ENCODE measurements around the gene LMOD2. TPM values are rescaled to one million over a fixed set of nuclear protein-coding genes. Genes with fewer than 3 reads are reported as not detected.
A peak's percentile ranks its signal among the peaks of the same experiment; 100 is the strongest.

Gene LMOD2
- total RNA-seq, 2 donors from 2014 or later = not detected

GRCh38 chr7:123687727-123688126 lies 32.1 kb downstream of the LMOD2 start:
- no peaks in the 10 kb centered on the region for H3K27me3 Mint-ChIP-seq (ENCODE audit: low read depth)
- no peak for ATAC-seq (replicated peaks in 1 of 2)
- no peak for DNase-seq
- no peak overlapping the region for H3K4me3 Mint-ChIP-seq
- peaks cover 1 to 7% of the 10 kb centered on the region in 2 donors for H3K36me3 Mint-ChIP-seq (ENCODE audit: insufficient read depth in 2 of 2)
- H3K4me1 Mint-ChIP-seq (ENCODE audit: low read depth) = no peaks in the 10 kb centered on the region
- H3K27ac Mint-ChIP-seq = no peak overlapping the region
- no peaks in the 10 kb centered on the region for H3K9me3 Mint-ChIP-seq

- ATAC-seq (replicated peaks in 1 of 2) (no peak), DNase-seq (no peak)
- H3K4me3 Mint-ChIP-seq = no peak overlapping the region
- no peak overlapping the region for H3K27ac Mint-ChIP-seq
- H3K9me3 Mint-ChIP-seq = no peaks in the 10 kb centered on the region
- H3K27me3 Mint-ChIP-seq (ENCODE audit: low read depth) = no peaks in the 10 kb centered on the region
- no peaks in the 10 kb centered on the region for H3K4me1 Mint-ChIP-seq (ENCODE audit: low read depth)
- H3K36me3 Mint-ChIP-seq (ENCODE audit: insufficient read depth in 2 of 2) = peaks cover 3 to 7% of the 10 kb centered on the region in 2 donors
These were observed 33.6 kb downstream of the LMOD2 start for GRCh38 chr7:123689250-123689649.

GRCh38 chr7:123690550-123690949 lies 34.9 kb downstream of the LMOD2 start:
- Mint-ChIP-seq H3K27ac (no peak overlapping the region), H3K4me3 (no peak overlapping the region), H3K4me1 (ENCODE audit: low read depth) (no peaks in the 10 kb centered on the region), H3K36me3 (ENCODE audit: insufficient read depth in 2 of 2) (peaks cover 3 to 10% of the 10 kb centered on the region in 2 donors), H3K27me3 (ENCODE audit: low read depth) (no peaks in the 10 kb centered on the region), H3K9me3 (no peaks in the 10 kb centered on the region)
- DNase-seq (no peak), ATAC-seq (replicated peaks in 1 of 2) (no peak)

- peaks cover 3 to 13% of the 10 kb centered on the region in 2 donors for H3K36me3 Mint-ChIP-seq (ENCODE audit: insufficient read depth in 2 of 2)
- no peaks in the 10 kb centered on the region for H3K9me3 Mint-ChIP-seq
- DNase-seq = no peak
- H3K4me3 Mint-ChIP-seq = no peak overlapping the region
- no peaks in the 10 kb centered on the region for H3K27me3 Mint-ChIP-seq (ENCODE audit: low read depth)
- ATAC-seq (replicated peaks in 1 of 2) = no peak
- H3K27ac Mint-ChIP-seq = no peak overlapping the region
- no peaks in the 10 kb centered on the region for H3K4me1 Mint-ChIP-seq (ENCODE audit: low read depth)
These were observed 36.8 kb downstream of the LMOD2 start for GRCh38 chr7:123692471-123692877.

GRCh38 chr7:123695944-123696677 lies 40.4 kb downstream of the LMOD2 start:
- Mint-ChIP-seq H3K27me3 (ENCODE audit: low read depth) (no peaks in the 10 kb centered on the region), H3K9me3 (no peaks in the 10 kb centered on the region), H3K4me1 (ENCODE audit: low read depth) (no peaks in the 10 kb centered on the region), H3K27ac (no peak overlapping the region), H3K36me3 (ENCODE audit: insufficient read depth in 2 of 2) (peaks cover 3 to 13% of the 10 kb centered on the region in 2 donors), H3K4me3 (no peak overlapping the region)
- DNase-seq (no peak), ATAC-seq (replicated peaks in 1 of 2) (no peak)

- Mint-ChIP-seq H3K9me3 (no peaks in the 10 kb centered on the region), H3K36me3 (ENCODE audit: insufficient read depth in 2 of 2) (peaks cover 0 to 12% of the 10 kb centered on the region in 2 donors), H3K27ac (peak overlapping the region; percentile 66), H3K4me1 (ENCODE audit: low read depth) (peaks cover under 1% of the 10 kb centered on the region), H3K4me3 (no peak overlapping the region), H3K27me3 (ENCODE audit: low read depth) (no peaks in the 10 kb centered on the region)
- DNase-seq (no peak), ATAC-seq (replicated peaks in 1 of 2) (no peak)
These were observed 49.7 kb downstream of the LMOD2 start for GRCh38 chr7:123705211-123705901.

- DNase-seq (no peak), ATAC-seq (replicated peaks in 1 of 2) (no peak)
- Mint-ChIP-seq H3K4me3 (no peak overlapping the region), H3K27me3 (ENCODE audit: low read depth) (no peaks in the 10 kb centered on the region), H3K9me3 (no peaks in the 10 kb centered on the region), H3K27ac (no peak overlapping the region), H3K4me1 (ENCODE audit: low read depth) (peaks cover 41% of the 10 kb centered on the region), H3K36me3 (ENCODE audit: insufficient read depth in 2 of 2) (peaks cover 0 to 12% of the 10 kb centered on the region in 2 donors)
These were observed 53.9 kb downstream of the LMOD2 start for GRCh38 chr7:123709525-123709924.

- DNase-seq (no peak), ATAC-seq (replicated peaks in 1 of 2) (peak in 1 of 2 donors; percentile 6)
- peak overlapping the region; percentile 98 for H3K27ac Mint-ChIP-seq
- peaks cover 46% of the 10 kb centered on the region for H3K4me1 Mint-ChIP-seq (ENCODE audit: low read depth)
- H3K9me3 Mint-ChIP-seq = no peaks in the 10 kb centered on the region
- no peaks in the 10 kb centered on the region for H3K27me3 Mint-ChIP-seq (ENCODE audit: low read depth)
- H3K4me3 Mint-ChIP-seq = peak overlapping the region in 1 of 2 donors; percentile 73
- peaks cover 0 to 12% of the 10 kb centered on the region in 2 donors for H3K36me3 Mint-ChIP-seq (ENCODE audit: insufficient read depth in 2 of 2)
These were observed 55.0 kb downstream of the LMOD2 start for GRCh38 chr7:123710683-123711082.

- no peaks in the 10 kb centered on the region for H3K9me3 Mint-ChIP-seq
- H3K36me3 Mint-ChIP-seq (ENCODE audit: insufficient read depth in 2 of 2) = peaks cover 0 to 8% of the 10 kb centered on the region in 2 donors
- peaks cover 46% of the 10 kb centered on the region for H3K4me1 Mint-ChIP-seq (ENCODE audit: low read depth)
- ATAC-seq (replicated peaks in 1 of 2) (peak; percentile 73 to 86), DNase-seq (peak in 1 of 2 donors; percentile 6)
- no peaks in the 10 kb centered on the region for H3K27me3 Mint-ChIP-seq (ENCODE audit: low read depth)
- peak overlapping the region; percentile 98 for H3K27ac Mint-ChIP-seq
- H3K4me3 Mint-ChIP-seq = peak overlapping the region; percentile 7 to 73
These were observed 56.2 kb downstream of the LMOD2 start for GRCh38 chr7:123711832-123712293.

GRCh38 chr7:123712619-123713018 lies 57.0 kb downstream of the LMOD2 start:
- Mint-ChIP-seq H3K27ac (peak overlapping the region; percentile 98), H3K4me3 (peak overlapping the region; percentile 18 to 21), H3K9me3 (no peaks in the 10 kb centered on the region), H3K36me3 (ENCODE audit: insufficient read depth in 2 of 2) (peaks cover 2 to 8% of the 10 kb centered on the region in 2 donors), H3K4me1 (ENCODE audit: low read depth) (peaks cover 46% of the 10 kb centered on the region), H3K27me3 (ENCODE audit: low read depth) (no peaks in the 10 kb centered on the region)
- DNase-seq = no peak
- ATAC-seq (replicated peaks in 1 of 2) = no peak

Other genes with a start within 250 kb of the LMOD2 start
- under 1 TPM in 1 of 2 donors, not detected in 1; 0.10 TPM for gene IQUB, start 121.3 kb upstream of the LMOD2 start, total RNA-seq
- gene NDUFA5, start 98.0 kb upstream of the LMOD2 start, total RNA-seq = 10 to 100 TPM; 48.4 to 57.5 TPM
- not detected for gene ASB15, start 54.0 kb upstream of the LMOD2 start, total RNA-seq
- gene WASL, start 93.1 kb downstream of the LMOD2 start, total RNA-seq = 1 to 10 TPM; 7.2 to 8.7 TPM
- gene HYAL4, start 189.3 kb downstream of the LMOD2 start, total RNA-seq = 1 to 10 TPM in 1 of 2 donors, under 1 TPM in 1; 0.48 to 1.8 TPM